Gastrocnemius medialis (tissue), 4 donors: ENCODE measurements around the gene PPM1F.

Experiments used
- CTCF ChIP-seq, 5 experiments: fragments of 450-650 bp in 3 of 5; fragments of 200-600 bp in 2 of 5; sonication (generic) in 2 of 5; IDR thresholded peaks in 4 of 5; conservative IDR thresholded peaks in 1 of 5; 1 replicate in 4 of 5; 2 replicates in 1 of 5; pipeline ENCODE4 v1.5.1; 2016 to 2019; ENCODE audit warnings: antibody characterized with exemption in 5 of 5, mild to moderate bottlenecking in 3 of 5, moderate library complexity in 3 of 5
- POLR2A ChIP-seq, 2 donors: fragments of 450-650 bp; IDR thresholded peaks; one replicate each; pipeline ENCODE4 v1.6.1; 2017; ENCODE audit warnings: antibody characterized with exemption in 2 of 2, mild to moderate bottlenecking in 2 of 2, moderate library complexity in 2 of 2

- no peak for TF ChIP-seq CTCF (IDR thresholded peaks at IDR 0.05 in 4 of 5, conservative IDR thresholded peaks at IDR 0.05 in 1 of 5)
- no peak for TF ChIP-seq POLR2A (IDR thresholded peaks at IDR 0.05)
These were observed 6.0 kb upstream of the PPM1F start for GRCh38 chr22:21958360-21959273.
